Measurements from ENCODE around the gene DIPK2B. TPM values are rescaled to one million over a fixed set of nuclear protein-coding genes. Genes with fewer than 3 reads are reported as not detected.

Gene DIPK2B
- total RNA-seq, 2 experiments from 2014 or later, result not detected

DNA sequence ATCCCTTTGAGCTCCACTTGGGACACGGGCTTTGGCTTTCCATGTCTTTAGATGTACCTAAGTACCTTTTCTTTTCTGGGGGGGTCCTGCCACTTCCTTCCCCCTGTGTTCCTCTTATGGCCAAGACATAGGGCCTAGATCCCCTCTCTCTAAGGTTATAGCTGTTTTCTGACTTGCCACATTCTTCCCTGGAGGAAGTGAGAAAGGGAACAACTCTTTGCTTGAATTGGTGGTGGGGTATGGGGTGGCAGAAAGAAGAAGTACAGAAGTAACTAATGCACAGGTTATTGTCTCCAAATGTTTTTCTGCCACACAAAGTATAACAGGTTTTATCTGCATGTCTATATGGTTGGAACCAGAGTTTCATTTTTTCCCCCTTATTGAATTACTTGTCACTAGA is 29.7 kb upstream of the DIPK2B start:
- intact Hi-C loops (cut with micrococcal nuclease), result no loop called here
- peaks cover 16% of the 10 kb centered on the region for H3K4me1 Mint-ChIP-seq (ENCODE audit: low read depth)
- POLR2A ChIA-PET, result no interaction called here
- TF ChIP-seq CTCF (IDR thresholded peaks at IDR 0.05), result no peak
- ATAC-seq (no peak), DNase-seq (no peak)
- no peaks in the 10 kb centered on the region for H3K9me3 Mint-ChIP-seq
- CTCF ChIA-PET, result no interaction called here
- no peak overlapping the region for H3K4me3 Mint-ChIP-seq
- no peak overlapping the region for H3K27ac Mint-ChIP-seq
- no peaks in the 10 kb centered on the region for H3K36me3 Mint-ChIP-seq (ENCODE audit: low read depth)
- H3K27me3 Mint-ChIP-seq, result no peaks in the 10 kb centered on the region

DNA sequence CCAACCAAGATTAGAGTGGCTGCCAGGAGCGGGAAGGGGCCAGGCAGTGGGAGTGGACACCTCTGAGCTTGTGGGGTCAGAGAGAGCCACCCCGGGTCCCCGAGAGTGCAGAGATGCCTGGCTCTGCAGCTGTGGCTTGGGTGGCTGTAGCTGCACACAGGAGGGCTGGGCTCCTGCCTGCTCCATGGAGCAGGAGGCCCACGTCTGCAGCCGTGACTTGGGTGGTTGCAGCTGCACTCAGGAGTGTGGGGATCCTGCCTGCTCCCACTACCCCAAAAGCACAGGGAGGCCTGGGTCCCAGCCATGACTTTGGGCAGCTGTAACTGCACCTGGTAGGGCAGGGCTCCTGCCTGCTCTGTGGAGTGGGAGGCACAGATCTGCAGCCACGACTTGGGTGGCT is 28.7 kb upstream of the DIPK2B start:
- no peak overlapping the region for H3K4me3 Mint-ChIP-seq
- H3K4me1 Mint-ChIP-seq (ENCODE audit: low read depth), result peaks cover 16% of the 10 kb centered on the region
- H3K27ac Mint-ChIP-seq, result no peak overlapping the region
- ChIA-PET POLR2A (interaction anchor here (1.2 kb wide), 1 partner anchor 29 kb away, joined by 3 read pairs; the partner anchor contains the start of gene DIPK2B), CTCF (no interaction called here)
- intact Hi-C loops (cut with micrococcal nuclease), result no loop called here
- no peaks in the 10 kb centered on the region for H3K36me3 Mint-ChIP-seq (ENCODE audit: low read depth)
- H3K9me3 Mint-ChIP-seq, result no peaks in the 10 kb centered on the region
- ATAC-seq, result no peak
- H3K27me3 Mint-ChIP-seq, result no peaks in the 10 kb centered on the region
- no peak for TF ChIP-seq CTCF (IDR thresholded peaks at IDR 0.05)
- DNase-seq, result no peak

DNA sequence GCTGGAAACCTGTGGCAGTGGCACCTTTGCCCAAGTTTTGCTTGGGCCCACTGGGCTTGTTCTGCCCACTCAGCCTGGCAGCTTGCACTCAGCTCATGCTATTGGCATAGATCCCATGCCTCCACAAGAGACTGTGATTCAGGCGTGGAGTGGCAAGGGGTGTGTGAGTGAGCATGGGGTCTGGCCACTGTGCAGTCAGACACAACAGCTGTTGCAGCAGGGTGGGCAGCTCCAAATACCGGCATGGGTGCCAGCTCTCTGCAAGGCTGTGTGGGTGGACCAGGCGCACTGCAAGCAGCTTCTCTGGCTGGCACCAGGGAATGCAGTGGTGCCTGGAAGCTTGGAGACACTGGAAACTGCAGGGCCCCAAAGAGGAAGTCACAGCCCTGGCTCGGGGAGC is 27.4 kb upstream of the DIPK2B start:
- CTCF ChIA-PET, result no interaction called here
- H3K9me3 Mint-ChIP-seq, result no peaks in the 10 kb centered on the region
- no peak for ATAC-seq

DNA sequence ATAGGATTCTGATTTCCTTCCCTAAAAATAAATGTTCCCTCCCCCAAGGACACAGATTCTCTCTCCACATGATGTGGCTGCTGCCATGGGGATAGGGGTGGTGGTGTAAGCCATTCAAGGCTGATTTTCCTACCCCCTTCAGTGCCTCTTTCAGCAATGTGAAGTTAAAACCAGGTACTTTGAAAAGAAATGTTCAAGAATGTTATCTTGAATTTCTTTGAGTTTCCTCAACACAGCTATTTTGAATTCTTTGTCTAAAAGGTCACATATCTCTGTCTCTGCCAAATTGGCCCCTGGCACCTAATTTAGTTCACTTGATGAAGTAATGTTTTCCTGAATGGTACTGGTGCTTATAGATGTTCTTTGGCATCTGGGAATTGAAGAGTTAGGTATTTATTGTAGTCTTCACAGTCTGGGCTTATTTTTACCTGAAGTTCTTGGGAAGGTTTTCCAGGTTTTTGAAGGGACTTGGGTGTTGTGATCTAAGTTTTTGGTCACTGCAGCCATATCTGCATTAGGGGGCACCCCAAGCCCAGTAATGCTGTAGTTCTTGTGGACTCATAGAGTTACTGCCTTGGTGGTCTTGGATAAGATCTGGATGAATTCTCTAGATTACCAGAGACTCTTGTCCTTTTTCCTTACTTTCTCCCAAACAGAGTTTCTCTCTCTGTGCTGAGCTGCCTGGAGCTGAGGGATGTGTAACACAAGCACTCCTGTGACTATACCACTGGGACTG is 7.6 kb upstream of the DIPK2B start:
- H3K27me3 Mint-ChIP-seq, result peaks cover 2% of the 10 kb centered on the region
- no peak for ATAC-seq
- no peaks in the 10 kb centered on the region for H3K4me1 Mint-ChIP-seq (ENCODE audit: low read depth)
- no peaks in the 10 kb centered on the region for H3K9me3 Mint-ChIP-seq
- H3K27ac Mint-ChIP-seq, result no peak overlapping the region
- no peak for DNase-seq
- intact Hi-C loops (cut with micrococcal nuclease), result no loop called here
- no peak overlapping the region for H3K4me3 Mint-ChIP-seq
- H3K36me3 Mint-ChIP-seq (ENCODE audit: low read depth), result no peaks in the 10 kb centered on the region
- no peak for TF ChIP-seq CTCF (IDR thresholded peaks at IDR 0.05)
- CTCF ChIA-PET, result no interaction called here
- POLR2A ChIA-PET, result no interaction called here

More for the DNA sequence above, 27.4 kb upstream of the DIPK2B start:
- Mint-ChIP-seq H3K4me1 (ENCODE audit: low read depth) (peaks cover 12% of the 10 kb centered on the region), H3K4me3 (no peak overlapping the region), H3K27ac (no peak overlapping the region), H3K36me3 (ENCODE audit: low read depth) (no peaks in the 10 kb centered on the region), H3K27me3 (no peaks in the 10 kb centered on the region)
- POLR2A ChIA-PET, result no interaction called here
- intact Hi-C loops (cut with micrococcal nuclease), result no loop called here
- DNase-seq, result no peak
- no peak for TF ChIP-seq CTCF (IDR thresholded peaks at IDR 0.05)

- Mint-ChIP-seq H3K27ac (no peak overlapping the region), H3K4me1 (ENCODE audit: low read depth) (no peaks in the 10 kb centered on the region), H3K9me3 (no peaks in the 10 kb centered on the region), H3K27me3 (peaks cover 18% of the 10 kb centered on the region), H3K36me3 (ENCODE audit: low read depth) (no peaks in the 10 kb centered on the region), H3K4me3 (no peak overlapping the region)
- ChIA-PET CTCF (no interaction called here), POLR2A (no interaction called here)
- intact Hi-C loops (cut with micrococcal nuclease), result no loop called here
- no peak for TF ChIP-seq CTCF (IDR thresholded peaks at IDR 0.05)
- ATAC-seq (no peak), DNase-seq (no peak)
Measured at GRCh38 chrX:45202171-45202570, 1.5 kb upstream of the DIPK2B start.
